HEK293 (cell line): Measurements from ENCODE around the gene COL9A2.

Source experiments
- CTCF ChIA-PET: fragments of 350-600 bp; formaldehyde crosslinking; extraction: SDS; loops from one replicate; lab custom pipeline; 2021; ENCODE audit warnings: antibody characterized with exemption; lab: Yijun Ruan, JAX
- POLR2A ChIA-PET: fragments of 300-600 bp; formaldehyde crosslinking; extraction: SDS; loops from one replicate; lab custom pipeline; 2020; ENCODE audit warnings: antibody characterized with exemption, inconsistent platforms; lab: Yijun Ruan, JAX
- H3K27ac ChIP-seq: fragments of 200-500 bp; sonication (Bioruptor generic); 2 replicates; pipeline ENCODE4 v1.5.1; 2014; ENCODE audit warnings: low read depth, low read length, control low read depth, inconsistent platforms; ENCODE audit errors: extremely low read depth
- H3K36me3 ChIP-seq, 2 experiments: fragments of 200-500 bp in 1 of 2; sonication (Bioruptor generic) in 1 of 2; 1 replicate in 1 of 2; 2 replicates in 1 of 2; pipeline ENCODE4 v1.5.1; 2014 to 2017; ENCODE audit warnings: inconsistent platforms in 2 of 2, low read length in 2 of 2; ENCODE audit not compliant: control insufficient read depth in 2 of 2, insufficient read depth in 1 of 2
- H3K4me1 ChIP-seq: fragments of 200-500 bp; sonication (Bioruptor generic); 2 replicates; pipeline ENCODE4 v1.5.1; 2014; ENCODE audit warnings: mild to moderate bottlenecking, low read length, inconsistent platforms; ENCODE audit not compliant: control insufficient read depth, insufficient read depth
- H3K4me3 ChIP-seq: 2 replicates; pipeline ENCODE4 v1.5.1; 2011; ENCODE audit warnings: low read depth, mild to moderate bottlenecking, control low read depth, low read length, moderate library complexity
- H3K9me3 ChIP-seq: fragments of 200-500 bp; sonication (Bioruptor generic); 2 replicates; pipeline ENCODE4 v1.5.1; 2014; ENCODE audit warnings: low read depth, low read length, inconsistent platforms; ENCODE audit not compliant: control insufficient read depth, insufficient read depth
- HOXC10 ChIP-seq: sonication (generic); formaldehyde crosslinking; IDR thresholded peaks from 2 replicates; pipeline ENCODE4 v1.8.1; 2023; ENCODE audit warnings: mild to moderate bottlenecking, missing genetic modification reagents
- INSM2 ChIP-seq: fragments of 450-650 bp; formaldehyde crosslinking; IDR thresholded peaks from 2 replicates; pipeline ENCODE4 v1.5.1; 2016; ENCODE audit warnings: missing biosample characterization, missing genetic modification characterization
- OSR2 ChIP-seq: fragments of 450-650 bp; formaldehyde crosslinking; IDR thresholded peaks from 2 replicates; pipeline ENCODE4 v1.5.1; 2016; ENCODE audit warnings: missing biosample characterization, missing genetic modification characterization
- PRDM10 ChIP-seq: fragments of 450-650 bp; formaldehyde crosslinking; IDR thresholded peaks from 2 replicates; pipeline ENCODE4 v1.5.1; 2016; ENCODE audit warnings: missing biosample characterization, missing genetic modification characterization
- PRDM4 ChIP-seq: fragments of 450-650 bp; formaldehyde crosslinking; IDR thresholded peaks from 2 replicates; pipeline ENCODE4 v1.5.1; 2017; ENCODE audit warnings: missing biosample characterization, missing genetic modification characterization
- REST ChIP-seq: fragments of 450-650 bp; formaldehyde crosslinking; IDR thresholded peaks from 2 replicates; pipeline ENCODE4 v1.5.1; 2016; ENCODE audit warnings: missing biosample characterization, missing genetic modification characterization
- ZBTB1 ChIP-seq: fragments of 450-650 bp; formaldehyde crosslinking; IDR thresholded peaks from 2 replicates; pipeline ENCODE4 v1.5.1; 2016; ENCODE audit warnings: missing biosample characterization, missing genetic modification characterization
- ZBTB10 ChIP-seq: fragments of 450-650 bp; formaldehyde crosslinking; IDR thresholded peaks from 2 replicates; pipeline ENCODE4 v1.5.1; 2016; ENCODE audit warnings: missing biosample characterization, missing genetic modification characterization
- ZBTB17 ChIP-seq: fragments of 450-650 bp; formaldehyde crosslinking; IDR thresholded peaks from 2 replicates; pipeline ENCODE4 v1.5.1; 2016; ENCODE audit warnings: missing biosample characterization, missing genetic modification characterization
- ZBTB21 ChIP-seq: fragments of 450-650 bp; formaldehyde crosslinking; IDR thresholded peaks from 2 replicates; pipeline ENCODE4 v1.5.1; 2017; ENCODE audit warnings: missing biosample characterization, missing genetic modification characterization
- ZFP3 ChIP-seq: fragments of 450-650 bp; formaldehyde crosslinking; IDR thresholded peaks from 2 replicates; pipeline ENCODE4 v1.5.1; 2016; ENCODE audit warnings: low read depth, missing biosample characterization, missing genetic modification characterization
- ZIC2 ChIP-seq: fragments of 450-650 bp; formaldehyde crosslinking; IDR thresholded peaks from 2 replicates; pipeline ENCODE4 v1.5.1; 2016; ENCODE audit warnings: missing biosample characterization, missing genetic modification characterization
- ZNF114 ChIP-seq: fragments of 450-650 bp; formaldehyde crosslinking; IDR thresholded peaks from 2 replicates; pipeline ENCODE4 v1.5.0; 2017; ENCODE audit warnings: missing biosample characterization, missing genetic modification characterization
- ZNF155 ChIP-seq: fragments of 450-650 bp; formaldehyde crosslinking; IDR thresholded peaks from 2 replicates; pipeline ENCODE4 v1.5.1; 2016; ENCODE audit warnings: missing biosample characterization, missing genetic modification characterization
- ZNF23 ChIP-seq: fragments of 450-650 bp; formaldehyde crosslinking; IDR thresholded peaks from 2 replicates; pipeline ENCODE4 v1.5.1; 2016; ENCODE audit warnings: missing biosample characterization, missing genetic modification characterization, borderline replicate concordance
- ZNF248 ChIP-seq: fragments of 450-650 bp; formaldehyde crosslinking; IDR thresholded peaks from 2 replicates; pipeline ENCODE4 v1.5.1; 2017; ENCODE audit warnings: missing biosample characterization, missing genetic modification characterization
- ZNF560 ChIP-seq: fragments of 450-650 bp; formaldehyde crosslinking; IDR thresholded peaks from 2 replicates; pipeline ENCODE4 v1.5.1; 2017; ENCODE audit warnings: missing biosample characterization, missing genetic modification characterization, borderline replicate concordance
- ZNF580 ChIP-seq: fragments of 450-650 bp; formaldehyde crosslinking; IDR thresholded peaks from 2 replicates; pipeline ENCODE4 v1.5.1; 2016; ENCODE audit warnings: missing biosample characterization, missing genetic modification characterization
- ZNF596 ChIP-seq: fragments of 450-650 bp; IDR thresholded peaks from 2 replicates; pipeline ENCODE4 v1.5.0; 2018; ENCODE audit warnings: missing biosample characterization, mild to moderate bottlenecking, missing genetic modification characterization, moderate library complexity
- ZNF707 ChIP-seq: fragments of 450-650 bp; formaldehyde crosslinking; IDR thresholded peaks from 2 replicates; pipeline ENCODE4 v1.5.1; 2016; ENCODE audit warnings: missing biosample characterization, missing genetic modification characterization
- ZNF843 ChIP-seq: fragments of 450-650 bp; formaldehyde crosslinking; IDR thresholded peaks from 2 replicates; pipeline ENCODE4 v1.5.1; 2016; ENCODE audit warnings: missing biosample characterization, missing genetic modification characterization
- ZSCAN18 ChIP-seq: fragments of 450-650 bp; formaldehyde crosslinking; IDR thresholded peaks from 2 replicates; pipeline ENCODE4 v1.5.1; 2016; ENCODE audit warnings: missing biosample characterization, missing genetic modification characterization

The COL9A2 gene

GRCh38 chr1:40306296-40306695, 10.8 kb downstream of the COL9A2 start (continued):
- TF ChIP-seq REST (tag by site-specific recombination) = no peak
- TF ChIP-seq ZBTB1 (tag by site-specific recombination) = no peak
- TF ChIP-seq ZNF560 = no peak
- TF ChIP-seq, all 188 proteins: peak for 0

GRCh38 chr1:40305871-40306270, 11.2 kb downstream of the COL9A2 start:
- ChIA-PET POLR2A (no interaction called here), CTCF (interaction anchor here (0.7 to 1.6 kb wide), 3 partner anchors 153 to 211 kb away, joined by 3 to 4 read pairs (median 3); no protein-coding TSS in a partner anchor)
- Histone ChIP-seq H3K9me3 (no peaks in the 10 kb centered on the region), H3K4me3 (no peak overlapping the region), H3K27ac (no peak overlapping the region), H3K4me1 (no peaks in the 10 kb centered on the region), H3K36me3 (no peaks in the 10 kb centered on the region)
- no peak for TF ChIP-seq OSR2 (tag by site-specific recombination)
- TF ChIP-seq PRDM4 (tag by site-specific recombination) = no peak
- TF ChIP-seq ZNF114 = no peak
- no peak for TF ChIP-seq PRDM10 (tag by site-specific recombination)
- TF ChIP-seq ZBTB10 = no peak
- no peak for TF ChIP-seq ZFP3 (tag by site-specific recombination)
- TF ChIP-seq ZNF596 (tag by site-specific recombination) = no peak
- no peak for TF ChIP-seq ZNF707 (tag by site-specific recombination)
- TF ChIP-seq ZNF580 = no peak
- TF ChIP-seq ZNF155 (tag by site-specific recombination) = no peak
- no peak for TF ChIP-seq ZNF23 (tag by site-specific recombination)
- TF ChIP-seq HOXC10 (CRISPR knock-in tag) = no peak
- no peak for TF ChIP-seq INSM2 (tag by site-specific recombination)
- TF ChIP-seq ZSCAN18 (tag by site-specific recombination) = no peak
- no peak for TF ChIP-seq ZIC2 (tag by site-specific recombination)
- no peak for TF ChIP-seq ZNF248
- TF ChIP-seq ZBTB21 = no peak
- TF ChIP-seq ZBTB17 (tag by site-specific recombination) = no peak
- TF ChIP-seq ZNF843 (tag by site-specific recombination) = no peak
